H1 (cell line): ENCODE measurements around the gene RNF111. TPM values are rescaled to one million over a fixed set of nuclear protein-coding genes. Genes with fewer than 3 reads are reported as not detected.

ENCODE experiments used
- CTCF ChIA-PET: fragments of 300-600 bp; sonication (Branson Sonifier 250); formaldehyde crosslinking; loops from one replicate; lab custom pipeline; 2021; ENCODE audit not compliant: partially characterized antibody; lab: Charles Lee
- POLR2A ChIA-PET: fragments of 300-600 bp; sonication (Branson Sonifier 250); formaldehyde crosslinking; loops from one replicate; lab custom pipeline; 2021; ENCODE audit warnings: inconsistent platforms; ENCODE audit not compliant: partially characterized antibody; lab: Charles Lee
- DNase-seq, 2 experiments: peaks; one replicate each; pipeline versions ENCODE4 v3.0.0 to v3.0.0-alpha.2; 2010 to 2022; ENCODE audit warnings: low spot score in 2 of 2, low read depth in 1 of 2, mixed read lengths in 1 of 2
- FAIRE-seq: peaks from 2 replicates; lab custom pipeline; 2011; peaks lifted over from hg19 to GRCh38; lab: Jason Lieb, UNC
- H2AFZ ChIP-seq: 2 replicates; pipeline ENCODE4 v1.8.1; 2012; ENCODE audit warnings: low read length, inconsistent platforms
- H2AK5ac ChIP-seq: 2 replicates; pipeline ENCODE4 v1.6.1; 2013; ENCODE audit warnings: low read depth, low read length
- H2BK120ac ChIP-seq: replicated peaks from 2 replicates; pipeline ENCODE3; 2013; ENCODE audit warnings: low read depth, low read length, inconsistent platforms
- H2BK12ac ChIP-seq: 2 replicates; pipeline ENCODE4 v1.6.1; 2013; ENCODE audit warnings: low read depth, low read length
- H2BK15ac ChIP-seq: 2 replicates; pipeline ENCODE4 v1.6.1; 2013; ENCODE audit warnings: low read length
- H2BK20ac ChIP-seq: 2 replicates; pipeline ENCODE4 v1.6.1; 2013; ENCODE audit warnings: low read length
- H2BK5ac ChIP-seq: 2 replicates; pipeline ENCODE4 v1.6.1; 2013; ENCODE audit warnings: low read depth, low read length
- H3K14ac ChIP-seq: 2 replicates; pipeline ENCODE4 v1.6.1; 2013; ENCODE audit warnings: inconsistent platforms; ENCODE audit not compliant: insufficient read length
- H3K18ac ChIP-seq: 2 replicates; pipeline ENCODE4 v1.6.1; 2013; ENCODE audit warnings: low read length; ENCODE audit errors: extremely low read depth
- H3K23ac ChIP-seq: 2 replicates; pipeline ENCODE4 v1.6.1; 2013; ENCODE audit warnings: inconsistent platforms; ENCODE audit not compliant: insufficient read length
- H3K23me2 ChIP-seq: 2 replicates; pipeline ENCODE4 v1.6.1; 2013; ENCODE audit warnings: low read depth, low read length
- H3K27ac ChIP-seq: 2 replicates; pipeline ENCODE4 v1.6.1; 2011; ENCODE audit warnings: low read depth, low read length, inconsistent platforms
- H3K27me3 ChIP-seq, 4 experiments: replicated peaks in 1 of 4; 1 replicate in 1 of 4; 2 replicates in 3 of 4; pipeline versions ENCODE4 v1.6.1 to v1.8.1; 2011 to 2013; ENCODE audit warnings: low read length in 3 of 4, mild to moderate bottlenecking in 3 of 4, inconsistent platforms in 2 of 4, mixed read lengths in 2 of 4, moderate library complexity in 1 of 4; ENCODE audit not compliant: control insufficient read depth in 3 of 4, insufficient read depth in 3 of 4; ENCODE audit errors: extremely low read depth in 1 of 4
- H3K36me3 ChIP-seq, 4 experiments: 2 replicates each; pipeline versions ENCODE4 v1.6.1 to v1.8.1; 2011 to 2013; ENCODE audit warnings: mild to moderate bottlenecking in 4 of 4, low read length in 3 of 4, moderate library complexity in 2 of 4, control low read depth in 1 of 4, inconsistent platforms in 1 of 4; ENCODE audit not compliant: insufficient read depth in 4 of 4, control insufficient read depth in 2 of 4
- H3K4ac ChIP-seq: replicated peaks from 2 replicates; pipeline ENCODE3; 2013; ENCODE audit warnings: low read length, low read depth, mixed read lengths, inconsistent platforms; ENCODE audit not compliant: insufficient read length
- H3K4me1 ChIP-seq, 4 experiments: replicated peaks in 1 of 4; 1 replicate in 1 of 4; 2 replicates in 3 of 4; pipeline versions ENCODE4 v1.6.1 to v1.8.1; 2011 to 2013; ENCODE audit warnings: low read length in 3 of 4, inconsistent platforms in 2 of 4, mixed read lengths in 1 of 4; ENCODE audit not compliant: insufficient read depth in 4 of 4, control insufficient read depth in 3 of 4
- H3K4me2 ChIP-seq, 2 experiments: 2 replicates each; pipeline versions ENCODE4 v1.6.1 to v1.8.1; 2011 to 2013; ENCODE audit warnings: low read depth in 2 of 2, low read length in 2 of 2, control low read depth in 1 of 2, inconsistent platforms in 1 of 2, mild to moderate bottlenecking in 1 of 2; ENCODE audit not compliant: insufficient read depth in 1 of 2
- H3K4me3 ChIP-seq, 4 experiments: fragments of 200-600, 300-600 bp in 1 of 4; sonication (generic), shearing (Covaris generic), sonication (Bioruptor Twin) in 1 of 4; 2 replicates each; pipeline versions ENCODE4 v1.5.1 to v1.8.1; 2011 to 2016; ENCODE audit warnings: low read length in 4 of 4, low read depth in 3 of 4, control low read depth in 2 of 4, inconsistent platforms in 2 of 4, mild to moderate bottlenecking in 2 of 4, mixed read lengths in 1 of 4, moderate library complexity in 1 of 4; ENCODE audit not compliant: insufficient read depth in 2 of 4; ENCODE audit errors: extremely low read depth in 1 of 4
- H3K56ac ChIP-seq: replicated peaks from 2 replicates; pipeline ENCODE3; 2013; ENCODE audit warnings: low read depth, mild to moderate bottlenecking, mixed read lengths, low read length, inconsistent platforms; ENCODE audit not compliant: insufficient read length
- H3K79me1 ChIP-seq: 2 replicates; pipeline ENCODE4 v1.6.1; 2013; ENCODE audit warnings: low read depth, low read length, control low read depth
- H3K79me2 ChIP-seq, 2 experiments: 2 replicates each; pipeline versions ENCODE4 v1.6.1 to v1.8.1; 2012 to 2013; ENCODE audit warnings: low read length in 2 of 2, mild to moderate bottlenecking in 2 of 2, inconsistent platforms in 1 of 2; ENCODE audit not compliant: insufficient read depth in 2 of 2, control insufficient read depth in 1 of 2
- H3K9ac ChIP-seq, 4 experiments: replicated peaks in 1 of 4; 1 replicate in 1 of 4; 2 replicates in 3 of 4; pipeline versions ENCODE4 v1.6.1 to v1.8.1; 2011 to 2013; ENCODE audit warnings: low read depth in 3 of 4, low read length in 3 of 4, control low read depth in 2 of 4, mild to moderate bottlenecking in 2 of 4, moderate library complexity in 2 of 4, inconsistent platforms in 1 of 4; ENCODE audit errors: extremely low read depth in 1 of 4
- H3K9me3 ChIP-seq, 2 experiments: 2 replicates each; pipeline versions ENCODE4 v1.6.1 to v1.8.1; 2012 to 2013; ENCODE audit warnings: mild to moderate bottlenecking in 2 of 2, moderate library complexity in 2 of 2, control low read depth in 1 of 2, inconsistent platforms in 1 of 2, low read depth in 1 of 2, low read length in 1 of 2, mixed read lengths in 1 of 2; ENCODE audit not compliant: insufficient read depth in 2 of 2
- H4K20me1 ChIP-seq, 2 experiments: replicated peaks in 1 of 2; 2 replicates each; pipeline versions ENCODE3 to v1.8.1; 2011 to 2013; ENCODE audit warnings: inconsistent platforms in 2 of 2, low read length in 2 of 2, mild to moderate bottlenecking in 1 of 2; ENCODE audit not compliant: insufficient read depth in 2 of 2, control insufficient read depth in 1 of 2
- H4K5ac ChIP-seq: 2 replicates; pipeline ENCODE4 v1.6.1; 2013; ENCODE audit warnings: low read length, low read depth, mixed read lengths, inconsistent platforms; ENCODE audit not compliant: insufficient read length
- H4K8ac ChIP-seq: 2 replicates; pipeline ENCODE4 v1.8.0; 2013; ENCODE audit warnings: mild to moderate bottlenecking, moderate library complexity, low read length, inconsistent platforms; ENCODE audit not compliant: insufficient read depth; ENCODE audit errors: extremely low read depth
- H4K91ac ChIP-seq: replicated peaks from 2 replicates; pipeline ENCODE3; 2013; ENCODE audit warnings: low read length, mixed read lengths, inconsistent platforms; ENCODE audit not compliant: insufficient read length
- CEBPB ChIP-seq: IDR thresholded peaks from 2 replicates; pipeline ENCODE4 v1.6.1; 2012; ENCODE audit warnings: low read depth, low read length
- JUND ChIP-seq: IDR thresholded peaks from 2 replicates; pipeline ENCODE4 v1.6.1; 2011; ENCODE audit warnings: mild to moderate bottlenecking, improper control_type of control experiment, low read length
- WGBS, 2 experiments: shearing (Covaris generic) in 1 of 2; methylation state at CpG; one replicate each; pipeline versions ENCODE4 v1.1.6 to v1.1.7; 2013 to 2015; ENCODE audit warnings: low lambda C conversion rate in 2 of 2, mixed read lengths in 2 of 2, inconsistent platforms in 1 of 2, low coverage in 1 of 2, missing lambda C conversion rate in 1 of 2; ENCODE audit not compliant: insufficient replicate concordance in 2 of 2, insufficient coverage in 1 of 2, insufficient read length in 1 of 2; ENCODE audit errors: extremely low coverage in 1 of 2, missing lambda C conversion rate in 1 of 2; 5-methylcytosine and 5-hydroxymethylcytosine counted together
- polyA plus RNA-seq, 7 experiments: library from polyadenylated mRNA; depleted of rRNA in 3 of 7; stranded (reverse) in 5 of 7; unstranded in 2 of 7; fragments of >200 nt in 5 of 7; fragments of 200-250 nt in 2 of 7; gene quantifications; 1 replicate in 5 of 7; 2 replicates in 1 of 7; 4 replicates in 1 of 7; pipeline versions ENCODE4 v1.2.1 to v1.2.3, GENCODE V29; 2011 to 2013; ENCODE audit warnings: missing spikeins in 2 of 7, mixed read lengths in 2 of 7
- total RNA-seq: library from RNA; stranded (reverse); fragmentation: NEBNext Ultra II Directional; extraction: Animal tissue kit (Norgen Biotek cat#: 25700); gene quantifications from 2 replicates; pipeline ENCODE4 v1.2.1, GENCODE V29; 2021

The RNF111 gene
- total and polyA plus RNA-seq, 2 of the 8 experiments (the other 6 are each of a cell fraction or from before 2014, with no cell fraction given), result 18.5 to 26.6 TPM

DNA sequence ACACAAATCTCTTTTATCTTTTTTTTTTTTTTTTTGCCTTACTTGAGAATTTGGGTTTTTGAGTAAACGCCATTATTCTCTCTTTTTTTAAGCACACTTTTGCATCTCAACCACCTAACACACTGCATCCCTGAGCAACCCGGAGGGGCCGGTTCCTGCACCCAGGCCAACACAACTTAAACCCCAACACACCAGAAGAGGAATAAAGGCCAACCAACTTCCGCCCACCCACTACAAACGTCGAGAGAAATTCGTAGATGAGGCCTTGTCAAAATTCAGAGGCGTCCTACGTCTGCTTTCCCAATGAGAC lies 117.1 kb downstream of the RNF111 start:
- no peak for FAIRE-seq
- CTCF ChIA-PET, result no interaction called here
- peak overlapping the region; percentile 67 to 87 (median 80); a peak in 5 of 8 replicates for H3K4me3 ChIP-seq

More for the DNA sequence above, 117.1 kb downstream of the RNF111 start:
- no peak overlapping the region for H2BK15ac ChIP-seq
- H3K23me2 ChIP-seq, result no peaks in the 10 kb centered on the region
- TF ChIP-seq CEBPB (no peak), JUND (0 out of 2 replicates have a peak, but pooled peaks have one; percentile 17)
- TF ChIP-seq, all 59 proteins: peak for 1
- peak overlapping the region; percentile 64 to 81 for H3K4me2 ChIP-seq
- WGBS, 2 experiments, result 13% methylated on average over 8 of the region's 9 CpGs; no CpG with 5 or more reads in 1 of the 2 experiments
- peak overlapping the region; percentile 79; the same call in 1 of the 2 replicates for H2AFZ ChIP-seq
- H3K18ac ChIP-seq, result peak overlapping the region; percentile 84; the same call in 1 of the 2 replicates
- peak overlapping the region; percentile 72; the same call in 1 of the 2 replicates for H3K27ac ChIP-seq
- H3K27me3 ChIP-seq, result no peaks in the 10 kb centered on the region
- no peak overlapping the region for H3K4ac ChIP-seq
- no peak overlapping the region for H2BK12ac ChIP-seq
- H3K79me1 ChIP-seq, result no peaks in the 10 kb centered on the region
- H4K91ac ChIP-seq, result no peak overlapping the region
- peaks cover 0 to 11% of the 10 kb centered on the region in 2 experiments; a peak in 2 of 4 replicates for H3K79me2 ChIP-seq
- no peak overlapping the region for H3K23ac ChIP-seq
- H3K14ac ChIP-seq, result no peak overlapping the region
- peak overlapping the region; percentile 39; the same call in 1 of the 2 replicates for H4K8ac ChIP-seq
- peak overlapping the region; percentile 7 for H2BK120ac ChIP-seq
- H4K5ac ChIP-seq, result peak overlapping the region; percentile 77
- no peak overlapping the region for H2BK20ac ChIP-seq
- H3K9ac ChIP-seq, result peak overlapping the region in 3 of 4 experiments; percentile 46 to 89 (median 51); a peak in 6 of 7 replicates
- DNase-seq, result no peak
- POLR2A ChIA-PET, result interaction anchor here (0.7 kb wide), 1 partner anchor 53 kb away, joined by 3 read pairs; no protein-coding TSS in a partner anchor
- no peak overlapping the region for H2AK5ac ChIP-seq
- no peaks in the 10 kb centered on the region for H4K20me1 ChIP-seq
- no peaks in the 10 kb centered on the region for H3K9me3 ChIP-seq
- H2BK5ac ChIP-seq, result peak overlapping the region; percentile 93
- peaks cover 0 to 2% (median 0%) of the 10 kb centered on the region in 4 experiments; a peak in 2 of 7 replicates for H3K4me1 ChIP-seq
- peak overlapping the region; percentile 43 for H3K56ac ChIP-seq
- peaks cover 9 to 23% (median 17%) of the 10 kb centered on the region in 4 experiments for H3K36me3 ChIP-seq
